Hair follicle dermal papilla cell (primary cell): ENCODE data around the gene TROAP. TPM values are rescaled to one million over a fixed set of nuclear protein-coding genes. Genes with fewer than 3 reads are reported as not detected.

Experiments
- total RNA-seq: library from RNA; depleted of rRNA; stranded (reverse); fragments of >200 nt; gene quantifications from 2 replicates; pipeline ENCODE4 v1.2.3, GENCODE V29; 2012

The TROAP gene, protein sequence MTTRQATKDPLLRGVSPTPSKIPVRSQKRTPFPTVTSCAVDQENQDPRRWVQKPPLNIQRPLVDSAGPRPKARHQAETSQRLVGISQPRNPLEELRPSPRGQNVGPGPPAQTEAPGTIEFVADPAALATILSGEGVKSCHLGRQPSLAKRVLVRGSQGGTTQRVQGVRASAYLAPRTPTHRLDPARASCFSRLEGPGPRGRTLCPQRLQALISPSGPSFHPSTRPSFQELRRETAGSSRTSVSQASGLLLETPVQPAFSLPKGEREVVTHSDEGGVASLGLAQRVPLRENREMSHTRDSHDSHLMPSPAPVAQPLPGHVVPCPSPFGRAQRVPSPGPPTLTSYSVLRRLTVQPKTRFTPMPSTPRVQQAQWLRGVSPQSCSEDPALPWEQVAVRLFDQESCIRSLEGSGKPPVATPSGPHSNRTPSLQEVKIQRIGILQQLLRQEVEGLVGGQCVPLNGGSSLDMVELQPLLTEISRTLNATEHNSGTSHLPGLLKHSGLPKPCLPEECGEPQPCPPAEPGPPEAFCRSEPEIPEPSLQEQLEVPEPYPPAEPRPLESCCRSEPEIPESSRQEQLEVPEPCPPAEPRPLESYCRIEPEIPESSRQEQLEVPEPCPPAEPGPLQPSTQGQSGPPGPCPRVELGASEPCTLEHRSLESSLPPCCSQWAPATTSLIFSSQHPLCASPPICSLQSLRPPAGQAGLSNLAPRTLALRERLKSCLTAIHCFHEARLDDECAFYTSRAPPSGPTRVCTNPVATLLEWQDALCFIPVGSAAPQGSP
- 1.8 and 3.6 TPM in 2 replicates for total RNA-seq

DNA sequence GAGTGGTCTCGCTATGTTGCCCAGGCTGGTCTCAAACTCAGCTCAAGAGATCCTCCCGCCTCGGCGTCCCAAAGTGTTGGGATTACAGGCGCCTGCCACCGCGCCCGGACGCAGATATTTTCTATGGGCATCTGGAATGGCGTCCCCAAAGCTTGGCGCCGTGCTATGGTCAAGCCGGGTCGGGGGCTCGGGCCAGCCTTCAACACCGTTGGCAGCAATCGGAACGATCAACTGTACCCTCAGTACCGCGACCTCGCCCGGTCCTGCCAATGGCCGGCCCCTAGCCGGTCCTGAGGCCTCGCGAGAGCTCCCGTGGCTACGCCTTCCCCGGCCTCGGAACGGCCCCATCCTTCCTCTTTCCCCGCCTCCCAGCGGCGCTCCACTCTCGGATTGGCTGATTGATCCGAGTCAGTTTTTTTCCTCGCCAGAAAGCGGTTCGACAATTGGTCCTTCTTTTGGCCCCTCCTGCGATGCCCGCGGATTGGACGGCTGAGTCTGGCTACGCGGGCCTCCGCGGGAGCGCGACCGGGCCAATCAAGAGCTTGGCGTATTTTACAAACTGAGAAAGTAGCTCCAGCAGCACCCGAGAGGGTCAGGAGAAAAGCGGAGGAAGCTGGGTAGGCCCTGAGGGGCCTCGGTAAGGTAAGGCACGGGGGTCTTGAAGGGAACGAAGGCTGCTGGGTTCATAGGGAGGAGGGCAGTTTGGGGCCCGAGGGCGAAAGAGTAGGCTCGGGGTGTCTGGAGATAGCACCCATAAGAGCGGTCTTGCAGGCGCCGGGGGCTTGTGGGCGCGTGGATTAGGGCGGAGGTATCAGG lies at the start of gene TROAP:
Gene TROAP, plus strand, starts transcription at position 548 of the 816 bp plus-strand sequence. CDS start 354 bp downstream, outside the sequence.

DNA sequence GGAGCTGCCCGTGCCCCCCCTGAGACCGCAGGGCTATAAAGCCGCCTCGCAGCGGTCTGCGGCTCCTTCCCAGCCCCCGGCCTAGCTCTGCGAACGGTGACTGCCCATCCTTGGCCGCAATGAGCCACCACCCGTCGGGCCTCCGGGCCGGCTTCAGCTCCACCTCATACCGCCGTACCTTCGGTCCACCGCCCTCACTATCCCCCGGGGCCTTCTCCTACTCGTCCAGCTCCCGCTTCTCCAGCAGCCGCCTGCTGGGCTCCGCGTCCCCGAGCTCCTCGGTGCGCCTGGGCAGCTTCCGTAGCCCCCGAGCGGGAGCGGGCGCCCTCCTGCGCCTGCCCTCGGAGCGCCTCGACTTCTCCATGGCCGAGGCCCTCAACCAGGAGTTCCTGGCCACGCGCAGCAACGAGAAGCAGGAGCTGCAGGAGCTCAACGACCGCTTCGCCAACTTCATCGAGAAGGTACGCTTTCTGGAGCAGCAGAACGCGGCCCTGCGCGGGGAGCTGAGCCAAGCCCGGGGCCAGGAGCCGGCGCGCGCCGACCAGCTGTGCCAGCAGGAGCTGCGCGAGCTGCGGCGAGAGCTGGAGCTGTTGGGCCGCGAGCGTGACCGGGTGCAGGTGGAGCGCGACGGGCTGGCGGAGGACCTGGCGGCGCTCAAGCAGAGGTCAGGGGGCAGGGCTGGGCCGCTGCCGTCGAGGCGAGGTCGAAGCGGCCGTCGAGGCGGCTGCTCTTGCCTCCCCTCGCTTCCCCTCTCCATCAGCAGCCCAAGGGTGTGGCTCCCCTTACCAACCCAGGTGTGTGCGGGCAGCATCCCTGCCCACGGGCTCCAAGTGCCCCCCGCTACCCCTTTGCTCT lies 27.7 kb upstream of the TROAP start, which contains the start of gene PRPH:
Gene PRPH, plus strand, starts transcription at position 66 of the 855 bp plus-strand sequence. Its CDS starts 54 bp downstream, at position 120.

DNA sequence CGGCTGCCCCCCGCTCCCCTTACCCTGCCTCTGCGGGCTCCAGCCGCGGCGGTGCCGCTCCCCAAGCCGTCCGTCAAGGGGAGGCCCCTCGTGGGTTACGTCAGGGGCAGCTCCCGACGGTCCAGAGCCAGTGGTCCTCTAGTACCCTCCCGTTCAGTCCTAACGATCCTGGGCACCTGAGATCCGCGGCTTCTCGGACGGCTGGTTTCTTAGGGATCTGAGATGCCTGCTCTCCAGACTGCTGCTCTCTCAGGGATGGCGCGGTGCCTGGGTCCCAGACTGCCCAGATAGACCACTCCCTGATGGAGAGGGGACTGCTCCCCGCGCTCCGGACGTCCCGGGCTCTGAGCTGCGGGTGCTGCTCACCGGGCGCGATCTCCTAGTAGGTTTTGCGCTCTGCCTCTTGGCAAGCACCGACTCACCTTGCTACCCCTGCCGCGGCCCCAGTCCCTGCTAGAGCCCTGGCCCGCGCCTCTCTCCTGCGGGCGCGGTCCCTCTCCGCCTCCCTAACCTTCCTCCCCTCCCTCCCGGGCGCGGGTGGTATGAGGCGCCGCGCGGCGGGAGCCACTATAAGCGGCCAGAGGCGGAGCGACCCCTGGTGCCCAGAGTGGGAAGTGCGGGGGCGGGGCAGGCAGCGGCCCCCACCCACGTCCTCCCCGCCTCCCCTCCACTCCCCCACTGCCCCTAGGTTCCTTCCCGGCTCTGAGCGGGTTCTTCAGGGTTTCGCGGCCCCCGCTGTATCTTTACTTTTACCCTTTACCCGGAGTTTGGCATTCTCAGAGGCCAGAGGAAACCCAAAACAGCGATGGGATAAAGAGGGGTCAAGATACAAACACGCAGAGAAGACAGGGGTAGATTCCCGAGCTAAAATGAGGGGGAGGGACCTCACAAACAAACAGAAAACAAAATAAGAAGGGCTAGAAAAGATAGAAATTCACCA lies 13.9 kb downstream of the TROAP start, which contains the start of gene C1QL4:
Gene C1QL4, minus strand, starts transcription at position 544 of the 940 bp plus-strand sequence. CDS start 711 bp downstream, outside the sequence.

DNA sequence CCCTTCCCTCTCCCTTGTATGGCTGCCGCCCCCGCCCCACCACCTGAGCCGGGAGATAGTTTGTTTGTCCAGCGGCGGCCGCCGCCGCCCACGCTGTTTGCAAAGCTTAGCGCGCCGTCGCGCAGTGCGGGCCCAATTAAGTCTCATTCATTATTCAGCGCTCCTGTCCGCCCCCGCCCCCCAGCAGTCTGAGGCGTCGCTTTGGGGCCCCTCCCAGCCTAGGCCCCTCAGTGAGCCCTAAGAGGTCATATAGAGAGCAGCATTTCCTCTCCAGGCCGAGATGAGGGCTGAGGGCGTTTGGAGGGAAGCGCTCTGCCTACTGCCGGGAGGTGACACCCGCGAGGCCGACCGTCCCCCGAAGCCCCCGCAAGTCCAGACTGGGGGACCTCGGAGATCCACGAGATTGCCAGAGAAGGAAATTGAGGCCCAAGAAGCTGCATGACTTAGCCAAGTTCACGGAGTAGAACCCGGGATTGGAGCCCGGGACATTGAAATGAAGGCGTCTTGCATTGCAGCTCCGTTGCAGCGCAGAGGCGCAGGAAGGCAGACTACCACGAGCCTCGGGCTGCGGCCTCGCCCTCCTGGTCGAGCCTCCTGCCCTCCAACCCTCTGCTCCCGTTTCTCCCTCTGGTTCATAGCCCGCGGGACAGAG lies 23.7 kb downstream of the TROAP start, which contains the start of gene DNAJC22:
Gene DNAJC22, plus strand, starts transcription at position 230 of the 652 bp plus-strand sequence. CDS start 1,985 bp downstream, outside the sequence.

DNA sequence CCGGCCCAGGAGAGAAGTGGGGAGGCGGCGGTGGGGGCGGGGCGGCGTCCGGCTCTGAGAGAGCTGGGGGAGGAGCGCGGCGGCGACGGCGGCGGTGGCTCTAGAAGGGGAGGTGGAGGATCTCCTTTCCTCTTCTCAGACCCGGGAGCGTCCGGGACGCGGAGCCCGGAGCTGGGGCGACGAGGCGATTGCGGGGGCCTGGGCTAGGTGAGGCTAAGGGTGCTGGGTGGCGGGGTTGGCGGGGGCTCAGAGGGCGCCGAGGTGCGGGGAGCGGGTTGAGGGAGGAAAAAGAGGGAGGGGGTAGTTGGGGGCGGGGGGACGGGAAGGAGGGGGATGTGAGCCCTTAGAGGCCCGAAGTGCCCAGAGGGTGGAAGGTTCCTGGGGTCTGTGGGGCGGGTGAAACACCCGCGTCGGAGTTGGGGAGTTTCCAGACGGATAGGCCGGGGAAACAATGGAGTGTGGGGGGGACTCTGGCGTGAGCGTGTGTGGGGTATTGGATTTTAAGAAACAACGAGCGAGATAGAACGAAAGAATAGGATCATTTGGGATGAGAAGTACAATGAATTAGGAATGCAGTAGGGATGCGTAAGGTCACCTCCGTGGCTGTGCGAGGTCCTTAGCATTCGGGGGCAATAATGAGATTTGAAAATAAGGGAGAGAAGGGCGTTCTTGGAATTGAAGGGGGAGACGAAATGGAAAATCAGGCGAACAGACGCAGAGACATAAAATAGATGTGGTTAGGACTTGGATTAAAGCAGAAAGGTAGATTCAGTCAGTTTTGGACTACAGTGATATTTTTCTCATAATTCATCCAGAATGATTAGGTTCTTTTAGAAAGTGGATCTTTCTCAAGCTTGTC lies 44.6 kb downstream of the TROAP start, which contains the start of gene SPATS2:
Gene SPATS2, plus strand, starts transcription at position 82 of the 859 bp plus-strand sequence. CDS start 93,551 bp downstream, outside the sequence.

Other genes with a start within 250 kb of the TROAP start
- not detected in 2 replicates for gene DHH, start 228.5 kb upstream of the TROAP start, total RNA-seq
- 22.5 and 36.3 TPM in 2 replicates for gene LMBR1L, start 212.4 kb upstream of the TROAP start, total RNA-seq
- 828 and 1,068 TPM in 2 replicates for gene TUBA1B, start 191.9 kb upstream of the TROAP start, total RNA-seq
- 803 and 1,028 TPM in 2 replicates for gene TUBA1A, start 134.2 kb upstream of the TROAP start, total RNA-seq
- gene TUBA1C, start 58.2 kb upstream of the TROAP start, total RNA-seq: 310 and 435 TPM in 2 replicates
- gene PRPH, start 28.1 kb upstream of the TROAP start, total RNA-seq: 0.12 and 0.16 TPM in 2 replicates
- gene C1QL4, start 13.9 kb downstream of the TROAP start, total RNA-seq: 0.12 TPM in 1 of 2 replicates, not detected in the other
- 0.32 and 1.1 TPM in 2 replicates for gene DNAJC22, start 23.6 kb downstream of the TROAP start, total RNA-seq
- gene SPATS2, start 44.2 kb downstream of the TROAP start, total RNA-seq: 15.8 and 23.4 TPM in 2 replicates
- gene KCNH3, start 215.8 kb downstream of the TROAP start, total RNA-seq: 0.16 TPM in 1 of 2 replicates, not detected in the other
- gene MCRS1, start 244.9 kb downstream of the TROAP start, total RNA-seq: 58.9 TPM in 2 replicates